Measurements from ENCODE around the gene ZHX3. TPM values are rescaled to one million over a fixed set of nuclear protein-coding genes. Genes with fewer than 3 reads are reported as not detected.

Gene ZHX3
- total RNA-seq, 4 donors from 2014 or later: 20.1 to 30.0 (median 25.9) TPM

GRCh38 chr20:41150664-41151063, 166.9 kb downstream of the ZHX3 start:
- no peaks in the 10 kb centered on the region for H3K9me3 ChIP-seq
- peak overlapping the region in 3 of 4 donors; percentile 55 to 99 (median 97) for H3K27ac ChIP-seq
- ATAC-seq: no peak
- no peaks in the 10 kb centered on the region for H3K27me3 ChIP-seq
- TF ChIP-seq POLR2A (IDR thresholded peaks at IDR 0.05) (no peak), CTCF (IDR thresholded peaks at IDR 0.05 in 4 of 5, conservative IDR thresholded peaks at IDR 0.05 in 1 of 5) (no peak)
- in situ Hi-C loops (cut with MboI; ENCODE audit: low sequenced_read_pairs in 4 of 4) (no loop called here), intact Hi-C loops (cut with DNase I; ENCODE audit: low total_unique reads) (no loop called here)
- H3K4me3 ChIP-seq: no peak overlapping the region
- no peak for DNase-seq
- H3K36me3 ChIP-seq: no peaks in the 10 kb centered on the region
- H3K4me1 ChIP-seq: peaks cover 81 to 91% of the 10 kb centered on the region in 2 donors

DNA sequence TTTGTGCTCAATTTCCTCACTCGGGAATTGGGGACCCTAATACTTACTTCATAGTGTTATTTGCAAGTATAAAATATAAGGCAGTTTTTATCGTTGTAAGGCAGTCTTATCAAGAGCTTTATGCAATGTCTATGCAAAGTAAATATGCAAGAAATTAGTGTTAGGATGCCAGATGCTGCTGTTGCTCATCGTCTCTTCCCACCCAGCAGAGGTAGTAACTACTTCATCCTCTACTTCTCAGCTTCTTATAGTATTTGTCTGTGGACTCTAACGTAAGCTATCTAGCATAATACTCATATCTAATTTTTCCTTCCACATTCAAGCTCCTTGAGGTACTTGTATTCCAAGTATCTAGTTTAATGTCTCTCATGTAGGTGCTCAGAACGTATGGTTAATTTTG, 168.6 kb downstream of the ZHX3 start:
- Histone ChIP-seq H3K27ac (peak overlapping the region; percentile 69 to 99 (median 94)), H3K27me3 (no peaks in the 10 kb centered on the region), H3K36me3 (no peaks in the 10 kb centered on the region), H3K4me3 (no peak overlapping the region), H3K4me1 (peaks cover 77 to 90% of the 10 kb centered on the region in 2 donors), H3K9me3 (no peaks in the 10 kb centered on the region)
- ATAC-seq (no peak), DNase-seq (no peak)
- no peak for TF ChIP-seq CTCF (IDR thresholded peaks at IDR 0.05 in 4 of 5, conservative IDR thresholded peaks at IDR 0.05 in 1 of 5)
- no peak for TF ChIP-seq POLR2A (IDR thresholded peaks at IDR 0.05)
- intact Hi-C loops (cut with DNase I; ENCODE audit: low total_unique reads) (no loop called here), in situ Hi-C loops (cut with MboI; ENCODE audit: low sequenced_read_pairs in 4 of 4) (no loop called here)

- no peaks in the 10 kb centered on the region for H3K9me3 ChIP-seq
- intact Hi-C loops (cut with DNase I; ENCODE audit: low total_unique reads): no loop called here
- no peak for TF ChIP-seq POLR2A (IDR thresholded peaks at IDR 0.05)
- no peak for TF ChIP-seq CTCF (IDR thresholded peaks at IDR 0.05 in 4 of 5, conservative IDR thresholded peaks at IDR 0.05 in 1 of 5)
- H3K4me1 ChIP-seq: peaks cover 78 to 90% of the 10 kb centered on the region in 2 donors
- peak overlapping the region; percentile 69 to 99 (median 94) for H3K27ac ChIP-seq
- H3K36me3 ChIP-seq: no peaks in the 10 kb centered on the region
- peak; percentile 69 to 95 for ATAC-seq
- in situ Hi-C loops (cut with MboI; ENCODE audit: low sequenced_read_pairs in 4 of 4): no loop called here
- DNase-seq: peak; percentile 25 to 76
- no peaks in the 10 kb centered on the region for H3K27me3 ChIP-seq
- H3K4me3 ChIP-seq: no peak overlapping the region
These were observed 169.8 kb downstream of the ZHX3 start for GRCh38 chr20:41147767-41148191.

DNA sequence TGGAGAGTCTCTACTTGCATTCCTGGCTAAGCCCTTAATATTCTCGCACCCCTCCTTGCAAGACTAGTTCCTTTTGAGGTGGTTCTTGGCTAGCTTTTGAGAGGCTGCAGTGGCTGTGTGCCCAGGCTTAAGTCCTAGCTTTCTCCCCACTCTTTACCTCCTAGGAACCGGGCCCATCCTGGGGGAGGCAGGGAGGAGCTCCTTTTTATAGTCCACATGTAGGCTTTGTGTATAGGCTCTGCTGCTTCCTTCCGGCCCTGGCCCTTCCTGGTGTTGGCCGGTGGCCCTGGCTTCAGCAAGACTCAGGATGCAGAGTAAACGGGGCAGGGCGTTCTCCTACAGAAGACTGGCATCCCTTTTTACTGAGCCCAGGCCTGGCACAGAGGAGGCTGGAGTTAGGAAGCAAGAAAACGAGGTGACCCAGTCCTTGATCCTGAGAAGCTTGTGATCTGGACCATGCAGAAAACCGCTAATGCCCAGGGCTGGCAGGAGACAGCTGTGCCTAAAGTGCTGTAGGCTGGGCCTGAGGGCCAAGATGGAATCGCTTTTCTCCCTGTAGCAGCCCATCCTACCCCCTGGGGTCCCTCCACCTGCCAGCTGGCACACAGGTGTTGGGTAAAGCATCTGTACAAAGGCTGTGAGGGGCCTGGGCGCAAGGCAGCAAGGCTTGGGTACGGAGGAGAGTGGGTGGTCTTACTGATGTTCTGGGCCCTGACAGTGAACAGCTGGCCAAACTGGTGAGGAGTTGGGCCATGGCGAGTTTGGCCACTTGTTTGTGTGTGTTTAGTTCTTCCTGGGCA, 171.5 kb downstream of the ZHX3 start:
- in situ Hi-C loops (cut with MboI; ENCODE audit: low sequenced_read_pairs in 4 of 4): no loop called here
- Histone ChIP-seq H3K4me1 (peaks cover 92 to 95% of the 10 kb centered on the region in 2 donors), H3K27ac (peak overlapping the region; percentile 69 to 99 (median 94)), H3K27me3 (no peaks in the 10 kb centered on the region), H3K36me3 (no peaks in the 10 kb centered on the region), H3K9me3 (no peaks in the 10 kb centered on the region), H3K4me3 (no peak overlapping the region)
- TF ChIP-seq POLR2A (IDR thresholded peaks at IDR 0.05) (no peak), CTCF (IDR thresholded peaks at IDR 0.05 in 4 of 5, conservative IDR thresholded peaks at IDR 0.05 in 1 of 5) (no peak)
- intact Hi-C loops (cut with DNase I; ENCODE audit: low total_unique reads): no loop called here
- ATAC-seq (no peak), DNase-seq (no peak)
